GM23338 (cell line): Measurements from ENCODE around the gene TBC1D12. TPM values are rescaled to one million over a fixed set of nuclear protein-coding genes. Genes with fewer than 3 reads are reported as not detected.

Source experiments
- ATAC-seq: fragments of 200-7000 bp; cut with Tn5 transposase; 3 replicates; pipeline ENCODE4 v1.9.1; 2020
- DNase-seq: peaks from one replicate; pipeline ENCODE4 v3.0.0-alpha.2; 2015; ENCODE audit warnings: low spot score
- H2AFZ ChIP-seq: fragments of 200-600 bp; sonication (generic); 2 replicates; pipeline ENCODE4 v1.8.0; 2016; ENCODE audit warnings: antibody characterized with exemption, mild to moderate bottlenecking, moderate library complexity
- H3F3A ChIP-seq: fragments of 200-600 bp; sonication (generic); replicated peaks from 2 replicates; pipeline ENCODE4 v1.8.0; 2017; ENCODE audit warnings: antibody characterized with exemption, mixed run types, low read depth
- H3K27ac ChIP-seq: fragments of 200-600 bp; sonication (generic); 2 replicates; pipeline ENCODE4 v1.6.1; 2016; ENCODE audit warnings: low read depth
- H3K27me3 ChIP-seq: fragments of 200-600 bp; sonication (generic); 2 replicates; pipeline ENCODE4 v1.8.0; 2016; ENCODE audit warnings: mild to moderate bottlenecking, mixed run types, moderate library complexity; ENCODE audit not compliant: insufficient read depth
- H3K36me3 ChIP-seq: fragments of 200-600 bp; sonication (generic); 2 replicates; pipeline ENCODE4 v1.8.0; 2016; ENCODE audit warnings: mild to moderate bottlenecking; ENCODE audit not compliant: insufficient read depth
- H3K4me1 ChIP-seq: fragments of 200-600 bp; sonication (generic); 2 replicates; pipeline ENCODE4 v1.8.0; 2016; ENCODE audit warnings: mild to moderate bottlenecking, moderate library complexity; ENCODE audit not compliant: insufficient read depth
- H3K4me2 ChIP-seq: fragments of 200-600 bp; sonication (generic); 2 replicates; pipeline ENCODE4 v1.7.1; 2017; ENCODE audit warnings: mixed run types
- H3K4me3 ChIP-seq: fragments of 200-600 bp; sonication (generic); 2 replicates; pipeline ENCODE4 v1.6.1; 2016; ENCODE audit warnings: mixed run types
- H3K79me2 ChIP-seq: fragments of 200-600 bp; sonication (generic); replicated peaks from 2 replicates; pipeline ENCODE4 v1.8.0; 2017; ENCODE audit warnings: mild to moderate bottlenecking; ENCODE audit not compliant: insufficient read depth
- H3K9me2 ChIP-seq: fragments of 200-600 bp; sonication (generic); 2 replicates; pipeline ENCODE4 v1.8.0; 2017; ENCODE audit not compliant: insufficient read depth
- H4K20me1 ChIP-seq: fragments of 200-600 bp; sonication (generic); replicated peaks from 2 replicates; pipeline ENCODE4 v1.8.0; 2017; ENCODE audit warnings: mild to moderate bottlenecking; ENCODE audit not compliant: insufficient read depth
- H3K27ac Mint-ChIP-seq: 2 replicates; pipeline ENCODE4 v1.8.0; 2020; ENCODE audit warnings: inconsistent platforms, mild to moderate bottlenecking, moderate library complexity, mixed read lengths
- H3K27me3 Mint-ChIP-seq: 3 replicates; pipeline ENCODE4 v1.8.0; 2022; ENCODE audit warnings: low read depth, mild to moderate bottlenecking, moderate library complexity, mixed read lengths, inconsistent platforms; ENCODE audit not compliant: insufficient read depth, poor library complexity
- H3K36me3 Mint-ChIP-seq: 3 replicates; pipeline ENCODE4 v1.8.0; 2021; ENCODE audit warnings: low read depth, mild to moderate bottlenecking, inconsistent platforms, moderate library complexity, mixed read lengths
- H3K4me1 Mint-ChIP-seq: 3 replicates; pipeline ENCODE4 v1.8.0; 2020; ENCODE audit warnings: mild to moderate bottlenecking, inconsistent platforms, mixed read lengths
- H3K4me3 Mint-ChIP-seq: 3 replicates; pipeline ENCODE4 v1.8.0; 2021; ENCODE audit warnings: moderate library complexity, mild to moderate bottlenecking, inconsistent platforms, mixed read lengths
- H3K9me3 Mint-ChIP-seq: 3 replicates; pipeline ENCODE4 v1.8.0; 2020; ENCODE audit warnings: moderate library complexity, mild to moderate bottlenecking, inconsistent platforms, mixed read lengths
- CREB1 ChIP-seq: fragments of 250-450 bp; sonication (Bioruptor Pico); IDR thresholded peaks from 2 replicates; pipeline ENCODE4 v1.5.0; 2020; ENCODE audit warnings: low read depth, mild to moderate bottlenecking, moderate library complexity
- CTCF ChIP-seq, 2 experiments: fragments of 200-600 bp in 1 of 2; sonication (generic) in 1 of 2; conservative IDR thresholded peaks; 2 replicates each; pipeline versions ENCODE4 v1.5.1 to v1.6.1; 2016 to 2017; ENCODE audit warnings: antibody characterized with exemption in 2 of 2, low read depth in 2 of 2, mild to moderate bottlenecking in 2 of 2, moderate library complexity in 1 of 2
- EZH2 ChIP-seq: fragments of 200-600 bp; sonication (generic); IDR thresholded peaks from one replicate; pipeline ENCODE4 v1.8.0; 2017; ENCODE audit warnings: antibody characterized with exemption, mild to moderate bottlenecking, low read depth; ENCODE audit not compliant: unreplicated experiment
- EZH2phosphoT487 ChIP-seq: fragments of 200-600 bp; sonication (generic); IDR thresholded peaks from one replicate; pipeline ENCODE4 v1.8.1; 2018; ENCODE audit warnings: antibody characterized with exemption; ENCODE audit not compliant: unreplicated experiment
- JUNB ChIP-seq: IDR thresholded peaks from one replicate; pipeline ENCODE4 v1.6.1; 2016; ENCODE audit warnings: antibody characterized with exemption; ENCODE audit not compliant: unreplicated experiment
- NANOG ChIP-seq: IDR thresholded peaks from 2 replicates; pipeline ENCODE4 v1.6.1; 2016; ENCODE audit warnings: antibody characterized with exemption, borderline replicate concordance
- POLR2AphosphoS5 ChIP-seq: IDR thresholded peaks from 2 replicates; pipeline ENCODE4 v1.6.1; 2016; ENCODE audit warnings: antibody characterized with exemption, low read depth
- REST ChIP-seq: IDR thresholded peaks from one replicate; pipeline ENCODE4 v1.6.1; 2018; ENCODE audit warnings: antibody characterized with exemption; ENCODE audit not compliant: unreplicated experiment
- STAT1 ChIP-seq: IDR thresholded peaks from one replicate; pipeline ENCODE4 v1.6.1; 2016; ENCODE audit warnings: antibody characterized with exemption; ENCODE audit not compliant: unreplicated experiment
- ZNF114 ChIP-seq: fragments of 250-450 bp; sonication (Bioruptor Pico); IDR thresholded peaks from 2 replicates; pipeline ENCODE4 v1.5.0; 2020; ENCODE audit warnings: mild to moderate bottlenecking, moderate library complexity
- ZNF331 ChIP-seq: fragments of 250-450 bp; sonication (Bioruptor Pico); IDR thresholded peaks from 2 replicates; pipeline ENCODE4 v1.5.0; 2020; ENCODE audit warnings: low read depth, mild to moderate bottlenecking, moderate library complexity
- ZNF462 ChIP-seq: fragments of 250-450 bp; sonication (Bioruptor Pico); IDR thresholded peaks from 2 replicates; pipeline ENCODE4 v1.5.0; 2020; ENCODE audit warnings: mild to moderate bottlenecking, moderate library complexity
- polyA plus RNA-seq: library from polyadenylated mRNA; unstranded; fragments of >200 nt; fragmentation: Nextera tagmentation; extraction: Ambion mirVana; gene quantifications from 2 replicates; pipeline ENCODE4 v1.2.1, GENCODE V29; 2016
- total RNA-seq: library from RNA; depleted of rRNA; stranded (reverse); fragments of >200 nt; shearing (Covaris generic); gene quantifications from 2 replicates; pipeline ENCODE4 v1.2.3, GENCODE V29; 2014
- TF ChIP-seq, protein P1 (sequence below): IDR thresholded peaks from 2 replicates; pipeline ENCODE4 v1.6.1; 2016; ENCODE audit warnings: antibody characterized with exemption

TBC1D12 gene
- total and polyA plus RNA-seq, 2 experiments from 2014 or later, result 2.3 to 3.6 TPM

DNA sequence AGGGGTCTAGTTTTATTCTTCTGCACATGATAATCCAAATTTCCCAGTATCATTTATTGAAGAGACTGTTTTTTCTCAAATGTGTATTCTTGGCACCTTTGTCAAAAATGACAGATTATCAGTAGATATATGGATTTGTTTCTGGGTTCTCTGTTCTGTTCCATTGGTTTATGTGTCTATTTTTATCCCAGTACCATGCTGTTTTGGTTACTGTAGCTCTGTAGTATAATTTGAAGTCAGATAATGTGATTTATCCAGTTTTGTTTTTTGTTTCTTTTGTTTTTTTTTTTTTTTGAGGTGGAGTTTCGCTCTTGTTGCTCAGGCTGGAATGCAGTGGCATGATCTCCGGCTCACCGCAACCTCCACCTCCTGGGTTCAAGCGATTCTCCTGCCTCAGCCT is 81.6 kb downstream of the TBC1D12 start:
- Histone ChIP-seq H3K27ac (no peak overlapping the region), H3K4me2 (no peak overlapping the region), H3K27me3 (no peaks in the 10 kb centered on the region), H3K79me2 (no peaks in the 10 kb centered on the region), H3K4me1 (no peaks in the 10 kb centered on the region), H4K20me1 (no peaks in the 10 kb centered on the region), H3F3A (no peaks in the 10 kb centered on the region), H3K36me3 (no peaks in the 10 kb centered on the region), H3K4me3 (no peak overlapping the region), H2AFZ (no peak overlapping the region), H3K9me2 (no peaks in the 10 kb centered on the region)
- no peaks in the 10 kb centered on the region for H3K27me3 Mint-ChIP-seq
- no peak for ATAC-seq
- no peak for DNase-seq
- H3K9me3 Mint-ChIP-seq, result peaks cover 10% of the 10 kb centered on the region; the same call in 2 of the 3 replicates
- no peak overlapping the region for H3K4me3 Mint-ChIP-seq
- peaks cover 1% of the 10 kb centered on the region; the same call in 1 of the 3 replicates for H3K4me1 Mint-ChIP-seq
- H3K27ac Mint-ChIP-seq, result no peak overlapping the region
- TF ChIP-seq, protein P1, sequence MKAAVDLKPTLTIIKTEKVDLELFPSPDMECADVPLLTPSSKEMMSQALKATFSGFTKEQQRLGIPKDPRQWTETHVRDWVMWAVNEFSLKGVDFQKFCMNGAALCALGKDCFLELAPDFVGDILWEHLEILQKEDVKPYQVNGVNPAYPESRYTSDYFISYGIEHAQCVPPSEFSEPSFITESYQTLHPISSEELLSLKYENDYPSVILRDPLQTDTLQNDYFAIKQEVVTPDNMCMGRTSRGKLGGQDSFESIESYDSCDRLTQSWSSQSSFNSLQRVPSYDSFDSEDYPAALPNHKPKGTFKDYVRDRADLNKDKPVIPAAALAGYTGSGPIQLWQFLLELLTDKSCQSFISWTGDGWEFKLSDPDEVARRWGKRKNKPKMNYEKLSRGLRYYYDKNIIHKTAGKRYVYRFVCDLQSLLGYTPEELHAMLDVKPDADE, result no peak
- no peak for TF ChIP-seq EZH2phosphoT487
- TF ChIP-seq STAT1, result no peak
- no peak for TF ChIP-seq JUNB
- no peak for TF ChIP-seq POLR2AphosphoS5
- no peak for TF ChIP-seq EZH2
- TF ChIP-seq NANOG, result no peak
- no peak for TF ChIP-seq REST
- no peak for TF ChIP-seq ZNF462
- TF ChIP-seq ZNF114 (CRISPR knock-in tag), result no peak
- TF ChIP-seq CREB1 (CRISPR knock-in tag), result no peak
- no peak for TF ChIP-seq CTCF (conservative IDR thresholded peaks at IDR 0.05; ENCODE audit: low read depth in 2 of 2)
- TF ChIP-seq ZNF331 (CRISPR knock-in tag), result no peak
- no peaks in the 10 kb centered on the region for H3K36me3 Mint-ChIP-seq
